Measurements from ENCODE around the gene CD14. TPM values are rescaled to one million over a fixed set of nuclear protein-coding genes. Genes with fewer than 3 reads are reported as not detected.

The CD14 gene
- total RNA-seq: 0.32 TPM in 1 of 2 replicates, not detected in the other

GRCh38 chr5:140633021-140633471 is at the start of gene CD14:
TSS of gene CD14 (minus strand) at chr5:140633175. CDS start at chr5:140633071, 104 bp downstream.

GRCh38 chr5:140673187-140673976 is 40.4 kb upstream of the CD14 start, which contains the start of gene DND1:
TSS of gene DND1 (minus strand) at chr5:140673576. CDS start at chr5:140673542, 34 bp downstream.

GRCh38 chr5:140664359-140665119 is 31.6 kb upstream of the CD14 start, which contains the start of gene WDR55:
TSS of gene WDR55 (plus strand) at chr5:140664904. CDS start at chr5:140664913, 9 bp downstream.

GRCh38 chr5:140639148-140639981 is 6.4 kb upstream of the CD14 start, which contains the start of gene TMCO6:
TSS of gene TMCO6 (plus strand) at chr5:140639451. CDS start at chr5:140639528, 77 bp downstream.

Other genes with a start within 250 kb of the CD14 start
- gene ANKHD1, start 231.3 kb downstream of the CD14 start, total RNA-seq: 53.4 and 55.2 TPM in 2 replicates
- 1.3 and 1.7 TPM in 2 replicates for gene EIF4EBP3, start 85.5 kb downstream of the CD14 start, total RNA-seq
- 23.0 and 26.6 TPM in 2 replicates for gene SRA1, start 75.7 kb downstream of the CD14 start, total RNA-seq
- gene APBB3, start 68.6 kb downstream of the CD14 start, total RNA-seq: 19.7 and 30.9 TPM in 2 replicates
- 8.7 and 10.2 TPM in 2 replicates for gene SLC35A4, start 68.3 kb downstream of the CD14 start, total RNA-seq
- 6.2 and 6.8 TPM in 2 replicates for gene TMCO6, start 6.3 kb upstream of the CD14 start, total RNA-seq
- 94.2 and 102 TPM in 2 replicates for gene NDUFA2, start 14.5 kb upstream of the CD14 start, total RNA-seq
- gene IK, start 14.7 kb upstream of the CD14 start, total RNA-seq: 130 and 168 TPM in 2 replicates
- gene WDR55, start 31.7 kb upstream of the CD14 start, total RNA-seq: 19.0 and 22.4 TPM in 2 replicates
- gene DND1, start 40.4 kb upstream of the CD14 start, total RNA-seq: 0.16 and 0.17 TPM in 2 replicates
- gene HARS1, start 58.2 kb upstream of the CD14 start, total RNA-seq: 73.1 and 73.9 TPM in 2 replicates
- 27.0 and 34.0 TPM in 2 replicates for gene HARS2, start 58.3 kb upstream of the CD14 start, total RNA-seq
- 69.5 and 93.2 TPM in 2 replicates for gene ZMAT2, start 67.3 kb upstream of the CD14 start, total RNA-seq
- gene PCDHA1, start 153.0 kb upstream of the CD14 start, total RNA-seq: under 0.01 TPM in 2 replicates
- gene PCDHA2, start 161.7 kb upstream of the CD14 start, total RNA-seq: under 0.01 TPM in 1 of 2 replicates, not detected in the other
- 0.32 and 0.34 TPM in 2 replicates for gene PCDHA3, start 167.9 kb upstream of the CD14 start, total RNA-seq
- 0.32 and 0.86 TPM in 2 replicates for gene PCDHA4, start 173.9 kb upstream of the CD14 start, total RNA-seq
- gene PCDHA5, start 188.4 kb upstream of the CD14 start, total RNA-seq: under 0.01 and 0.09 TPM in 2 replicates
- 0.17 and 0.32 TPM in 2 replicates for gene PCDHA6, start 194.8 kb upstream of the CD14 start, total RNA-seq
- 0.26 and 0.47 TPM in 2 replicates for gene PCDHA7, start 201.1 kb upstream of the CD14 start, total RNA-seq
- 0.16 and 0.17 TPM in 2 replicates for gene PCDHA8, start 208.0 kb upstream of the CD14 start, total RNA-seq
- 0.09 and 0.16 TPM in 2 replicates for gene PCDHA9, start 215.2 kb upstream of the CD14 start, total RNA-seq
- under 0.01 and 0.26 TPM in 2 replicates for gene PCDHA10, start 222.7 kb upstream of the CD14 start, total RNA-seq
- gene PCDHA11, start 235.8 kb upstream of the CD14 start, total RNA-seq: 0.09 and 0.16 TPM in 2 replicates
- gene PCDHA12, start 242.1 kb upstream of the CD14 start, total RNA-seq: under 0.01 TPM in 2 replicates
- gene PCDHA13, start 248.9 kb upstream of the CD14 start, total RNA-seq: 0.09 and 0.16 TPM in 2 replicates